HepG2 (cell line): ENCODE measurements around the gene SMLR1. TPM values are rescaled to one million over a fixed set of nuclear protein-coding genes. Genes with fewer than 3 reads are reported as not detected.
A peak's percentile ranks its signal among the peaks of the same experiment; 100 is the strongest.

ENCODE experiments used
- FIP1L1 ChIP-seq: fragments of 200-400 bp; formaldehyde crosslinking; IDR thresholded peaks from 2 replicates; pipeline ENCODE4 v1.6.1; 2018; ENCODE audit warnings: low read depth, mild to moderate bottlenecking, low read length, moderate library complexity, borderline replicate concordance; ENCODE audit not compliant: insufficient read depth
- HINFP ChIP-seq: sonication (generic); formaldehyde crosslinking; IDR thresholded peaks from 2 replicates; pipeline ENCODE4 v1.4.0; 2020; ENCODE audit warnings: low read depth, mild to moderate bottlenecking, missing genetic modification reagents
- HNF1A ChIP-seq, 2 experiments: sonication (generic) in 1 of 2; formaldehyde crosslinking in 1 of 2; IDR thresholded peaks; 2 replicates each; pipeline versions ENCODE4 v1.4.0 to v1.6.1; 2016 to 2020; ENCODE audit warnings: borderline replicate concordance in 1 of 2, low read depth in 1 of 2, mild to moderate bottlenecking in 1 of 2, missing genetic modification reagents in 1 of 2
- NR2F6 ChIP-seq, 2 experiments: IDR thresholded peaks; 2 replicates each; pipeline ENCODE4 v1.6.1; 2016; ENCODE audit warnings: antibody characterized with exemption in 1 of 2, mild to moderate bottlenecking in 1 of 2
- PRMT3 ChIP-seq: sonication (generic); formaldehyde crosslinking; IDR thresholded peaks from 2 replicates; pipeline ENCODE4 v1.8.1; 2022; ENCODE audit warnings: low read depth, mild to moderate bottlenecking, moderate library complexity, missing genetic modification reagents, borderline replicate concordance
- ZBTB33 ChIP-seq: sonication (generic); formaldehyde crosslinking; IDR thresholded peaks from 2 replicates; pipeline ENCODE4 v1.4.0; 2020; ENCODE audit warnings: missing genetic modification reagents
- ZBTB49 ChIP-seq: sonication (generic); formaldehyde crosslinking; IDR thresholded peaks from 2 replicates; pipeline ENCODE4 v1.4.0; 2020; ENCODE audit warnings: missing genetic modification reagents, borderline replicate concordance
- ZIK1 ChIP-seq: sonication (generic); formaldehyde crosslinking; IDR thresholded peaks from 2 replicates; pipeline ENCODE4 v1.5.0; 2020; ENCODE audit warnings: mild to moderate bottlenecking, low read depth, missing genetic modification reagents, borderline replicate concordance
- ZMYM4 ChIP-seq: sonication (generic); formaldehyde crosslinking; IDR thresholded peaks from 2 replicates; pipeline ENCODE4 v1.8.1; 2023; ENCODE audit warnings: mild to moderate bottlenecking, missing genetic modification reagents
- ZNF292 ChIP-seq: sonication (generic); formaldehyde crosslinking; IDR thresholded peaks from 2 replicates; pipeline ENCODE4 v1.8.1; 2022; ENCODE audit warnings: mild to moderate bottlenecking, low read depth, missing genetic modification reagents, borderline replicate concordance
- ZNF552 ChIP-seq: sonication (generic); formaldehyde crosslinking; IDR thresholded peaks from 2 replicates; pipeline ENCODE4 v1.9.0; 2022; ENCODE audit warnings: missing genetic modification reagents, mild to moderate bottlenecking, borderline replicate concordance
- ZNF598 ChIP-seq: sonication (generic); formaldehyde crosslinking; IDR thresholded peaks from 2 replicates; pipeline ENCODE4 v1.5.1; 2020; ENCODE audit warnings: mild to moderate bottlenecking, missing genetic modification reagents, borderline replicate concordance
- ZNF660 ChIP-seq: sonication (generic); formaldehyde crosslinking; IDR thresholded peaks from 2 replicates; pipeline ENCODE4 v1.5.1; 2020; ENCODE audit warnings: mild to moderate bottlenecking, low read depth, missing genetic modification reagents, borderline replicate concordance
- ZNF773 ChIP-seq: sonication (generic); formaldehyde crosslinking; IDR thresholded peaks from 2 replicates; pipeline ENCODE4 v1.4.0; 2020; ENCODE audit warnings: missing genetic modification reagents, borderline replicate concordance
- ZSCAN20 ChIP-seq: sonication (generic); formaldehyde crosslinking; IDR thresholded peaks from 2 replicates; pipeline ENCODE4 v1.4.0; 2020; ENCODE audit warnings: missing genetic modification reagents, mild to moderate bottlenecking, borderline replicate concordance
- polyA plus RNA-seq, 8 experiments: library from polyadenylated mRNA; depleted of rRNA in 3 of 8; stranded (reverse) in 7 of 8; unstranded in 1 of 8; fragments of >200 nt; fragmentation: Illumina TruSeq in 4 of 8; extraction: Trizol in 4 of 8; gene quantifications; 2 replicates each; pipeline versions ENCODE4 v1.2.1 to v1.2.3, GENCODE V29; 2011 to 2016; ENCODE audit warnings: low read depth in 4 of 8, missing spikeins in 1 of 8, mixed read lengths in 1 of 8; ENCODE audit not compliant: insufficient read depth in 1 of 8
- total RNA-seq, 5 experiments: library from RNA; depleted of rRNA; stranded (reverse); fragments of >200 nt; fragmentation: Illumina TruSeq; extraction: Trizol; gene quantifications; 2 replicates each; pipeline ENCODE4 v1.2.3, GENCODE V29; 2016; ENCODE audit warnings: low read depth in 1 of 5

SMLR1 gene
- total and polyA plus RNA-seq, 2 of the 13 experiments (the other 11 are each of a cell fraction or from before 2014, with no cell fraction given): 41.8 to 104 TPM

GRCh38 chr6:130815200-130816071 lies 11.8 kb upstream of the SMLR1 start (continued):
- TF ChIP-seq HINFP (CRISPR knock-in tag) (no peak), ZIK1 (no peak), ZNF552 (CRISPR knock-in tag) (no peak; the same call in 1 of the 2 replicates), ZNF660 (CRISPR knock-in tag) (no peak), ZMYM4 (CRISPR knock-in tag) (peak; percentile 90), FIP1L1 (no peak), HNF1A (IDR thresholded peaks at IDR 0.05; ENCODE audit: low read depth) (peak; percentile 86), HNF1A (CRISPR knock-in tag; IDR thresholded peaks at IDR 0.05; ENCODE audit: borderline replicate concordance) (peak; percentile 93), ZNF773 (CRISPR knock-in tag) (no peak), ZNF598 (CRISPR knock-in tag) (no peak), ZBTB49 (no peak), ZBTB33 (CRISPR knock-in tag) (peak; percentile 43; the same call in 1 of the 2 replicates), NR2F6 (IDR thresholded peaks at IDR 0.05) (peak; percentile 96), NR2F6 (CRISPR knock-in tag; IDR thresholded peaks at IDR 0.05) (peak; percentile 89), ZSCAN20 (no peak), ZNF292 (CRISPR knock-in tag) (0 out of 2 replicates have a peak, but pooled peaks have one; percentile 57), PRMT3 (no peak)
